NCI-H524 (cell line): ENCODE data around the gene BCL2L13.
"Not testable (repeated sequence)": the region's sequence is repeated elsewhere in the genome, so short reads cannot be mapped to it uniquely, and the experiment has no call there.

Experiments used
- DNase-seq, 2 experiments: peaks; one replicate each; lab custom pipeline; 2025; lab: John Stamatoyannopoulos, UW

The BCL2L13 gene

DNA sequence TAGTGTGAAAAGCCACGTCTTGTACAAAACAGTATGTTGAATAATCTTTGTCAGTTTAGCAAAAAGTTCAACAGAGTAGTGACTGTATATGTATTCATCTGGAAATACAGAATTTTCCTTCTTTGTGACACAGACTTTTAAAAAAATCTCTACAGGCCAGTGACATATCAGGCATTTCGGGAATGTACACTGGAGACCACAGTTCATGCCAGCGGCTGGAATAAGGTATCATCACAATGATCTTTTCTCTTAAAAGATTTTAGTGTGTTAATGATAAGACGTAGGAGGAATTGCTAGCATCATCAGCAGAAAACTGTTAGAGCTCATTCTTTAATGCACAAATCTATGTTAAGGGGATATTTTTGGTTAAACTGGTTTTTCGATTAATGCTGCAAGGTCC lies 57.4 kb downstream of the BCL2L13 start:
- no peak for DNase-seq

DNA sequence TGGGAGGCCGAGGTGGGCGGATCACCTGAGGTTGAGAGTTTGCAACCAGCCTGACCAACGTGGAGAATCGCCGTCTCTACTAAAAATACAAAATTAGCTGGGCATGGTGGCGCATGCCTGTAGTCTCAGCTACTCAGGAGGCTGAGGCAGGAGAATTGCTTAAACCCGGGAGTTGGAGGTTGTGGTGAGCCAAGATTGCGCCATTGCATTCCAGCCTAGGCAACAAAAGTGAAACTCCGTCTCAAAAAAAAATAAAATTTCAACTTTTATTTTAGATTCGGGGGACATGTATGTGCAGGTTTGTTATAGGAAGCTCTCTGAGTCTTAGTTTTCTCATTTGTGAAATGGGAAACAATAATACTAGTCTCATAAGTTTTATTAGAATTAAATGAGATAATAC lies 58.6 kb downstream of the BCL2L13 start:
- not testable (repeated sequence) for DNase-seq

DNA sequence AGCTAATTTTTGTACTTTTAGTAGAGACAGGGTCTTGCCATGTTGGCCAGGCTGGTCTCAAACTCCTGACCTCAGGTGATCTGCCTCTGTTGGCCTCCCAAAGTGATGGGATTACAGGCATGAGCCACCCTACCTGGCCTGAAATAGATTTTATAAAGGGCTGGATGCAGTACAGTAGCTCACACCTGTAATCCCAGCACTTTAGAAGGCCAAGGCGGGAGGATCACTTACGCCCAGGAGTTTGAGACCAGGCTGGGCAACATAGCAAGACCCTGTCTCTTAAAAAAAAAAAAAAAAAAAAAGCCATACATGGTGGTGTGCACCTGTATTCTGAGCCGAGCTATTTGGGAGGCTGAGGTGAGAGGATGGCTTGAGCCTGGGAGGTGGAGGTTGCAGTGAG lies 59.7 kb downstream of the BCL2L13 start:
- not testable (repeated sequence) for DNase-seq

DNA sequence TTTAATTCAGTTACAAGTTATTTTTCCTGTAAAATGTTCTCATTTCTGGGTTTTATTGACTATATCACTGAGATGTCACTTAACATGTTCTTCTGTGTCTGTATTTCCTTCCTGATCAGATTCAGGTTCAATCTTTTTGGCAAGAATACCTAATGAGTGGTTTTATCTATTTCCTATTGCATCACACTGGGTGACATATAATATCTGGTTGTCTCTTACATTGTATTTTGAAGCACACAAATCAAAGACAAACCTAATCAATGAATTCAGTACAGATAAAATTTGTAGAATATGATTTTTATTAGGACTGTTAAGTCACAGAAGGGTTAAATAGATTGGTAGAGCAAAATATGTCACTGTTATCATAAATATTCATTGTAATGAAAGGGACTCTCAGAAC lies 60.4 kb downstream of the BCL2L13 start:
- DNase-seq, result no peak

DNA sequence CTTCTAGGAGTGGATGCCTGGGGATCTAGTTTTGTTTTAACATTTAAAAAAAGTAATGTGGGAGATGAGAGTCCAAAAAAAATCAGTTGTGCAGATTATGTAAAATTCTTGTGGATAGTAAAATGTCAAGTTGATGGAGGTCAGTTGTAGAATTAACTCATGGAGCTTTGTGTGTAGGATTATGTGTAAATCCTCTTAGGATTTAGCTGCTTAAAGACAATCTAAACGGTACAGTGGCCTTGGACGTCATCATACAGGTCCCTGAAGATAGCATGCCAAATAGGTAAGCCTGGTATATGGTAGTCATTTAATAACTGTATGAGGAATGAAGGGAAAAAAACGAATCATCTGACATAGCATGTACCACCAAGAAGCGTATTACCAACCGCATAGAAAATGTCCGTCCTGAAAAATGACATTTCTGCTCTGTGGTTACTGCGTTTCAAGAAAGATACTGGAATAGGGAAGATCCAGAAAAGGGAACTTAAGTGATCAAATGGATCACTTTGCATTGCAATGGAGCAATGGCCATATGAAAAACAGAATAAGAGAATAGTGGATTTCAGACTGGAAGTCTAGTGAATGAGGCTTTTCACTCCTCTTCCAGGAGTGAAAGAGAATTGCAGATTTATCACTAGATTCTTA lies 61.3 kb downstream of the BCL2L13 start:
- peak in 1 of 2 experiments; percentile 45 for DNase-seq

DNA sequence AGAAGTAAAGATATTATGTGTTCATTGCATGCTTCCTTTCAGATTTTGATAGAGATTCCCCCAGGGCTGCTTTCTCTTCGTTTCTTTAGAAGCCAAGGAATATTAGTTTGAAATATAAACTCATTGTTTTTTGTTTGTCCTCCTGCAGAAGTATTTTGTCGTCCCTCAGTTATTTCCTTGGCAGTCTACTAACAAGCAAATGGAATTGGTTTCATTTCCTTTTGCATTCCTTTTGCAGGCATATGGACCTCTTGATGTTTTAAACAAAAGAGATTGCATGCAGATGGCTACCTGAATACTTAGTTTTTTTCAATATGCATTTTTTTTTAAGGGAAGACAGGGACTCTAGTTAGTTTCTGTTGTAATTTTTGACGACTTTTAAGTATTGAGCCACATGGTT lies 62.2 kb downstream of the BCL2L13 start:
- DNase-seq, result no peak

DNA sequence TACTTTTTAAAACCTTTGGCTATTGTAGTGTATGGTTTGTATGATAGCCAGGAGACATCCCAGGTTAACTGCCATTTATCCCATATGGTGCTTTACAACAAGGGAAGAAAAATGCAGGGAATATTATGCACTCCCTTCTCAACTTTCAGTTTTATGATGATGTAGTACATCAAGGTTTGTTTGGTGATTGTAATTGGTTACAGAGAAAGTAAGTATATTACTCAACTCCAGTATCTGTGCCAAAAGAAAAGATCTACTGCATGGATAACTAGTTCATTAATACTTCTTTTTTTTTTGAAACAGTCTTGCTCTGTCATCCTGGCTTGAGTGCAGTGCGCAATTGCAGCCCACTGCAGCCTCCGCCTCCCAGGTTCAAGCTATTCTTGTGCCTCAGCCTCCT lies 65.3 kb downstream of the BCL2L13 start:
- DNase-seq, result no peak

DNA sequence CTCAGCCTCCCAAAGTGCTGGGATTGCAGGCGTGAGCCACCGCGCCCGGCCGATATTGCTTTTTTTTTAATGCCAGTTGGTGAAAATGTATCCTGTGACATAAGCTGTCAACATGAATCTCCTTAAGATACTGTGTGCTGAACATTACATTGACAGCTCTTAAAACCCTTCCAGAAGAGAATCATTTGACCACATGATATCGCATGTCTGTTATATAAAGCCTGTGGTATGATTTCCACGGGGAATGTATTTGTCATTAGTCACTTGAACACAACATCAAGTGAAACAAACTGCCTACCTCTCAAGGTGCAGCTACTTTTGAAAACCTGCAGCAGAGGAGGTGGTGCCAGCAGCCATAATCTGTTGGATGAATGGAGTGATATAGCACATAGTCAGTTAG lies 67.0 kb downstream of the BCL2L13 start:
- no peak for DNase-seq

DNA sequence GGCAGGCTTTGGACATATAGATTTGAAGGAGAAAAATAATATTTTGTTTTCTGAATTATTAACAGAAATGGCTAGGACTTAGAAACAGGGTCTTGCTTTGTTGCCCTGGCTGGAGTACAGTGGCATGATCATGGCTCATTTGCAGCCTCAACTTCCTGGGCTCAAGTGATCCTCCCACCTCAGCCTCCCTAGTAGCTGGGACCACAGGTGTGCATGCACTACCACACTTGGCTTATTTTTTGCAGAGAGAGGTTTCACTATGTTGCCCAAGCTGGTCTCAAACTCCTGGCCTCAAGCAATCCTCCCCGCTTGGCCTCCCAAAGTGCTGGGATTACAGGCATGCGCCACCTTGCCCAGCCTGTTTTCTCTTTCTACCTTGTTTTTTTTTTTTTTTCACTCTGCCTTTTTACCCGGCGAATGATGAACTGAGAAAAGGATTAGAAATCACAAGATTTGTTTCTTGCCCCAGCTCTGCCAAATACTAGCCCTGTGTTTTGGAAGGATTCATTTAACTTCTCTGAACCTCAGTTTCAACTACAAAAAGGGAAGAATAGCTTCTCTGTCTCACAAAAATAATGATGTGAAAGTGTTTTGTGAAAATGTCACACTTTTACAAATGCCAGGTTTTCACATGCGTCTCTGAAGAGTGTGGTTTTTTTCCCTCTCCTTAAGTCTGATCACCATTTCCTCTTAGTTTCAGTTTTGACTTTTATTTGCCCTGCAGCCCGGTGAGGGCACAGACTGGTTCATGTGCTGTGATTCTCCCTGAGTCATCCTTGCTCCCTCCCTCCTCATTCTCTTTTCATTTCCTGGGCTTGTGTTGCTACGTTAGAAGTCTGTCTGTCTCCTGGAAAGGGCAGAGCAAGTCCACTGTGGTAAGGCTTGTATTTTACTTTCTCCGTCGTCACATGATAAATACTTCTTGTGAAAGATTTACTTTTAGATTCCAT lies 67.7 kb downstream of the BCL2L13 start:
- no peak for DNase-seq

DNA sequence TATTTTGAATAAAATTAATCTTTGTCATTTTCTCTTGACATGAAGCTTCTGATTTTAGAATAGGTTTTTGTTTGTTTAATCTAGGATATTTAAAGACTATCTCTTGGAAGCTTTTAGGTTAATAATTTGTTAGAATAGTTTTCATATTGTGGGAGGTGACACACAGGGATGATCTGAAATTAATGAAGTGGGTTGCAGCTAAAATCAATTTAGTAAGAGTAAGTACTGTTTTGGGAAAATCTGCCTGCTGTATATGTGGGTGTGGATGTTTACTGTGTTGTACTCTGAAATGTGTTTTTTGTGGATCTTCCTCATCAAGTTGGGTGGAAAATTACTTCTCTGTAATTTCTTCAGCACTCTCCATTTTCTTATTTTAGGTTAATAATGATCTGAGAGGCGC lies 68.4 kb downstream of the BCL2L13 start:
- no peak for DNase-seq

DNA sequence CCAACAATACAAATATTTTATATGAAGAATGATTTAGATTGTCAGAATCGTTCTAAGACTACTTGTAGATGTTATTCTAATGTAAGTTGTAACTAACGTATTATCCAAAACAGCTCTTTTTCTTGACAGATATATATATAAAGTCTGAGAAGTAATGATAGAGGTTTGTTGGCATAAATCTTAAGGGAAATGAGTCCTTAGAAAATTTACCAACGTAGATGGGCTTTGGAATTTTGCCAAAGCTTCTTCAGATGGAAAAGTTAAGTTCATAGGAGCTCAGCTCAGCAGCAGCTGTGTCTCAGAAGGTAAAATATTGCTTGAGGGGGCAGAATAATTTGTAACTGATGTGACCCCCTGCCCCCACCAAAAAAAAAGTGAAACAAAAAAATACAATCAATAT lies 69.0 kb downstream of the BCL2L13 start:
- no peak for DNase-seq

DNA sequence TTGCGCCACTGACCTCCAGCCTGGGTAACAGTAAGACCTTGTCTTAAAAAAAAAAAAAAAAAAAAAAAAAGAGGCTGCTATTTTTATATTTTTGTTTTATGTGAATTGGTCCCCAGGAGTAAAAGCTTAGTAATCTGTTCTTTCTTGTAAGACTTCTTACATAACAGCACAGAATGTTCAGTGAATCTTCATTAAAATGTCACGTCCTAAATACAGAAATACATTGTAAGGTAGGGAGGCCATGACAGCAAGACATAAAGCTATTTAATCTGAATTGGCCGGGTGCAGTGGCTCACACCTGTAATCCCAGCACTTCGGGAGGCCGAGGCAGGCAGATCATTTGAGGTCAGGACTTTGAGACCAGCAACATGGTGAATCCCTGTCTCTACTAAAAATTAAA lies 71.5 kb downstream of the BCL2L13 start:
- DNase-seq, result no peak

DNA sequence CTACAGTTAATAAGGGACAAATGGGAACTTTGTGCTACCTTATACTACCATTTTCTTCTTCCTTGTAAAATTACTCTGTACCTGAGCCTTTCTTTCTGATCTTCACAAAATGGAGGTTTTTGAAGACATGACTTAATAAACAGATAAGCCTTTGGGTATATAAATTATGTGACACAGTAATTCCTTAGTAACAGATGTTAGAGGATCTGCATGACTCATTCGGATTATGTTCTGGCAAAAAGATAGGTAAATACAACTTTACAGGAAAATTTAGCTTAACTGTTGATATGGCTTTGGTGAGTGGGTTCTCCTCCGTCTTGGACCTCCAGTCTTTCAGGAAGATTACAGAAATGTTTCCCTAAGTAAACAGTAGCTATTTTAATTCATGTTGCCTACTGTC lies 73.9 kb downstream of the BCL2L13 start:
- peak; percentile 13 to 62 for DNase-seq

DNA sequence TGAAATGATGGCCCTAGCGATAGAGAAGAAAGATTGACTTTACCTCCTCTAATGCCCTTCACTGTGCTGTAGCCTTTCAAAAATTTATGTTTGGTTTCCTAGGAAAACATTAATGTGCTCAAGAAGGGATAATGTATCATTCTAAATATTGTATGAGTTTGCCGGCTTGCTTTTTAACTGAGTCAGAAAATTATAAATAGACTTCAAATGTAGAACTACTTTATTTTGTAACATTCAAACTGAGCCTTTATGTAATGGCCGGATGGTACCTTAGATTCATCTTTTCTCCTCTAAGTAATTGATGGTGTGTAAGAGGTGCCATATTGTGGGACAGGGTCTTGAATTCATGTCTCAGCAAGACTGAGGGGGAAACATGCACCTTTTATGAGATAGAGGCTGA lies 78.0 kb downstream of the BCL2L13 start:
- DNase-seq, result no peak

DNA sequence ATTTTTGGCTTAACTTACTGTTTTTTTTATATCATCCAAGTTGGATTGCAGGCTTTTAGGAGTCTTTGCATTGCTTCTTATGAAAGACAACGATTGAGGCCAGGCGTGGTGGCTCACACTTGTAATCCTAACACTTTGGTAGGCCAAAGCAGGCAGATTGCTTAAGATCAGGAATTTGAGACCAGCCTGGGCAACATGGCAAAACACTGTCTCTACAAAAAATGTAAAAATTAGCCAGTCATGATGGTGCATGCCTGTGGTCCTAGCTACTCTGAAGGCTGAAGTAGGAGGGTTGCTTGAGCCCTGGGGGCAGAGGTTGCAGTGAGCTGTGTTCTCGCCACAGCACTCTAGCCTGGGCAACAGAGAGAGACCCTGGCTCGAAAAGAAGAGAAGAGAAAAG lies 79.2 kb downstream of the BCL2L13 start:
- DNase-seq, result no peak

DNA sequence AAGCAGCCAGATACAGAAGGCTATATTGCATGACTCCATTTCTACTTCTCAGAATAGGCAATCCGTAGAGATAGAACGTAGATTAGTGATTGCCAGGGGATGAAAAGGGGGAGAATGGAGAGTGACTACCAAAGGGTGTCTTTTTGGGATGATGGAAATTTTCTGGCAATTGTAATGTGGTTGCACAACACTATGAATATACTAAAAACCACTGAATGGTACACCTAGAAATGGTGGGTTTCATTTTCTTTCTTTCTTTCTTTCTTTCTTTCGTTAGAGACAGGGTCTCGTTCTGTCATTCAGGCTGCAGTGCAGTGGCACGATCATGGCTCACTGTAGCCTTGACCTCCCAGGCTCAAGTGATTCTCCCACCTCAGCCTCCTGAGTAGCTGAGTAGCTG lies 81.4 kb downstream of the BCL2L13 start:
- no peak for DNase-seq

DNA sequence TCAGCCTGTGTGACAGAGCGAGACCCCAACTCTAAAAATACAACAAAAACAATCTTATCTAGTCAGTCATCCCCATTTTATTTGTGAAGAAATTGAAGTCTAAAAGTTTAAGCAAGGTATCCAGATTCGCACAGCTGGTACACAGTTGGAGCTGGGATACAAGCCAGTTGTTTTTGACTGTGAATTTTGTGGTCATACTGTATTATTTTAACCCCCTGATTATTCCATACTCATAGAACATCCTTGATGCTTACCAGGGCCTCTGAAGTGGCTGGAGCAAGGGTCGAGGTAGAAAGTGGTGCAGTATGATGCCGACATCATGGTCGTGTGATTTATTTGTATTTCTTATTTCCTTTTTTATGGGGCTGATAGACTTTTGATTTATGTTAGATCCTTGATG lies 85.7 kb downstream of the BCL2L13 start:
- no peak for DNase-seq

DNA sequence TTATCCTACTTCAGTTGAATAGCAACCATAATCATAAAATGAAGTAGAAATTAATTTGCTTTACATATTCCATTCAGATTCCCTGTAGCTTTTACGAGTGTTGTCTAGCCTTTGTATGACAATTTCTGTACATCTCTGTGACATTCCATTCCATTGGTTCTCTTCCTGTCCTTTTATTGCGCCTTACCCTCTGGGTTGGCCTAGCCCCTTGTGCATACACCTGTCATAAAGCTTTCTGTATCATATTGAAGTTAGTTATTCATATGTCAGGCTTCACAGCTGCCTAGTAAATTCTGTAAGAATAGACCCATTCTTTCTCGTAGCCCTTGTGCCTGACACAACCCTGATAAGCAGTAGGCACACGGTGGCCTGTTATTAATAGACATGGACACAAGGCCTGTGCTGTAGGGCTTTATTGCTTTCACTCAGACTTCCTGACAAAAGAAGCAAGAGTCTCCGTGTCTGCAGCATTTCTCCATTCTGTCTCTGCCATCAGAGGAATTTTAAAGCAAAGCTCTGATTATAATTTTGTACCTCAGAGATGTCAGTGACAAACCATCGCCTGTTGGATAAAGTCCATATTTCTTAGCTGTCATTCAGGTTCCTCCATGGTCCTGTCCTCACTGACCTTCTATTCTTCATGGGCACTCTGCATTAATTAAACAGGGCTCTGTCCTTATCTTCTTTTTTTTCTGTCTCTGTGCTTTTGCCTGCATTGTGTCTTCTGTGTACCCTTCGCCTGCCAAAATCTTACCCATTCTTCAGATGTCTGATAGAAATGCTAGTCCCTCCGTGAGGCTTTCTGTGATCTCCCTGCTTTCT lies 86.3 kb downstream of the BCL2L13 start:
- no peak for DNase-seq

DNA sequence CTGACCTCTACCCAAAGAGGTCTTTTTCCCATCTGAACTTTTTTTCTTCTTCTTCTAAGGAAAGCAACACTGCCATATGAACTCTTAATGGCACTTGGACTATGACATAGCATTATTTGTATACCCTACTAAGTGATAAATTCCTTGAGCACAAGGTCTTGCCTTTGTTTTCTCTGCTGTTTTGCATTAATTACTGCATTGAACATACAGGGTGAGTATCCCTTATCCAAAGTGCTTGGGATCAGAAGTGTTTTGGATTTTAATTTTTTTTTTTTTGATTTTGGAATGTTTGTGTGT lies 86.9 kb downstream of the BCL2L13 start:
- DNase-seq, result no peak

DNA sequence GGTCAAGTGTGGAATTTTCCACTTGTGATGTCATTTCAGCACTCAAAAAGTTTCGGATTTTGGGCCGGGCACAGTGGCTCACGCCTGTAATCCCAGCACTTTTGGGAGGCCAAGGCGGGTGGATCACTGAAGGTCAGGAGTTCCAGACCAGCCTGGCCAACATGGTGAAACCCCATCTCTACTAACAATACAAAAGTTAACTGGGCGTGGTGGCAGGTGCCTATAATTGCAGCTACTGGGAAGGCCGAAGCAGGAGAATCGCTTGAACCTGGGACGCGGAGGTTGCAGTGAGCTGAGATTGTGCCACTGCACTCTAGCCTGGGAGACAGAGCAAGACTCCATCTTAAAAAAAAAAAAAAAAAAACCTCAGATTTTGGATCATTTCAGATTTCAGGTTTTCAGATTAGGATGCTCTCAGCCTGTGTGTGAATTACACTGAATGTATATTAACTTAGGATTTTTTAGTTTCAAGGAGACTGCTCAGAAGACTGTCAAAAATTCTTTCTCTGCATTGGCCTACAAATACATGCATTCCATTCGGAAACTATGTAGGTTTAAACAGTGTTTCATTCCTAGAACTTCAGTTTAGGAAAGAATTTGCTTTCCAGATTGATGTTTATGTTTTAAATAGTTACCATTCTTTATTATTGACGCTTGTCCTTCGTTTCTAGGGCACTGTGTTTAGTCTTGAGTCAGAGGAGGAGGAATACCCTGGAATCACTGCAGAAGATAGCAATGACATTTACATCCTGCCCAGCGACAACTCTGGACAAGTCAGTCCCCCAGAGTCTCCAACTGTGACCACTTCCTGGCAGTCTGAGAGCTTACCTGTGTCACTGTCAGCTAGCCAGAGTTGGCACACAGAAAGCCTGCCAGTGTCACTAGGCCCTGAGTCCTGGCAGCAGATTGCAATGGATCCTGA lies 87.7 kb downstream of the BCL2L13 start:
- no peak for DNase-seq
